Peyer's patch (tissue), 4 donors: ENCODE measurements around the gene VASN. TPM values are rescaled to one million over a fixed set of nuclear protein-coding genes. Genes with fewer than 3 reads are reported as not detected.
"Not testable (repeated sequence)": the region's sequence is repeated elsewhere in the genome, so short reads cannot be mapped to it uniquely, and the experiment has no call there.

Experiments
- DNase-seq, 3 donors: peaks; one replicate each; pipeline ENCODE4 v3.0.0-alpha.2; 2017 to 2019
- H3K27ac ChIP-seq, 4 donors: fragments of 200-600 bp; sonication (generic); one replicate each; pipeline ENCODE4 v1.5.1; 2016 to 2019
- H3K27me3 ChIP-seq, 2 donors: fragments of 200-600 bp; sonication (generic); one replicate each; pipeline ENCODE4 v1.5.1; 2019
- H3K36me3 ChIP-seq, 3 donors: fragments of 200-600 bp; sonication (generic); one replicate each; pipeline ENCODE4 v1.5.1; 2016 to 2019
- H3K4me1 ChIP-seq, 4 donors: fragments of 200-600 bp; sonication (generic); one replicate each; pipeline ENCODE4 v1.5.1; 2016 to 2019
- H3K4me3 ChIP-seq, 4 donors: fragments of 200-600 bp; sonication (generic); 1 replicate in 3 of 4; 2 replicates in 1 of 4; pipeline ENCODE4 v1.5.1; 2016 to 2019; ENCODE audit warnings: mild to moderate bottlenecking in 1 of 4
- H3K9me3 ChIP-seq, 4 donors: fragments of 200-600 bp; sonication (generic); one replicate each; pipeline ENCODE4 v1.5.1; 2016 to 2019; ENCODE audit warnings: mild to moderate bottlenecking in 1 of 4
- CTCF ChIP-seq, 6 experiments: fragments of 450-650 bp in 4 of 6; fragments of 200-600 bp in 2 of 6; sonication (generic) in 1 of 6; IDR thresholded peaks; one replicate each; pipeline ENCODE4 v1.5.1; 2017 to 2019; ENCODE audit warnings: antibody characterized with exemption in 6 of 6, mild to moderate bottlenecking in 3 of 6, moderate library complexity in 1 of 6
- POLR2A ChIP-seq, 2 donors: fragments of 450-650 bp; IDR thresholded peaks; one replicate each; pipeline ENCODE4 v1.5.1; 2017; ENCODE audit warnings: antibody characterized with exemption in 2 of 2, mild to moderate bottlenecking in 2 of 2, moderate library complexity in 2 of 2
- total RNA-seq, 4 donors: library from RNA; depleted of rRNA; stranded (reverse); fragments of >200 nt; gene quantifications; one replicate each; pipeline ENCODE4 v1.1.0, GENCODE V29; 2016

The VASN gene
- total RNA-seq, 4 donors from 2014 or later, result 2.1 to 18.2 (median 8.4) TPM

GRCh38 chr16:4393240-4393600 is 21.6 kb downstream of the VASN start:
- Histone ChIP-seq H3K27me3 (no peaks in the 10 kb centered on the region), H3K9me3 (no peaks in the 10 kb centered on the region), H3K4me1 (peaks cover 0 to 7% (median 0%) of the 10 kb centered on the region in 4 donors), H3K36me3 (peaks cover 0 to 87% (median 0%) of the 10 kb centered on the region in 3 donors), H3K4me3 (no peak overlapping the region), H3K27ac (no peak overlapping the region)
- TF ChIP-seq POLR2A (IDR thresholded peaks at IDR 0.05), result no peak
- no peak for TF ChIP-seq CTCF (IDR thresholded peaks at IDR 0.05)
- DNase-seq, result no peak

GRCh38 chr16:4393850-4394249 is 22.2 kb downstream of the VASN start:
- not testable (repeated sequence) for H3K27me3 ChIP-seq, H3K4me1 ChIP-seq, H3K27ac ChIP-seq, H3K9me3 ChIP-seq, H3K4me3 ChIP-seq, DNase-seq
- peaks cover 0 to 85% (median 0%) of the 10 kb centered on the region in 3 donors for H3K36me3 ChIP-seq

- no peak overlapping the region for H3K4me3 ChIP-seq
- no peak overlapping the region for H3K27ac ChIP-seq
Observed at GRCh38 chr16:4395055-4395726, 23.5 kb downstream of the VASN start.

GRCh38 chr16:4399001-4399730 is 27.5 kb downstream of the VASN start:
- Histone ChIP-seq H3K4me3 (no peak overlapping the region), H3K27ac (no peak overlapping the region), H3K36me3 (peaks cover 0 to 80% (median 0%) of the 10 kb centered on the region in 3 donors), H3K9me3 (no peaks in the 10 kb centered on the region), H3K27me3 (no peaks in the 10 kb centered on the region), H3K4me1 (peaks cover 0 to 3% (median 0%) of the 10 kb centered on the region in 4 donors)
- no peak for TF ChIP-seq CTCF (IDR thresholded peaks at IDR 0.05)
- DNase-seq, result no peak

More at GRCh38 chr16:4395055-4395726, 23.5 kb downstream of the VASN start:
- H3K9me3 ChIP-seq, result no peaks in the 10 kb centered on the region
- H3K4me1 ChIP-seq, result peaks cover 0 to 7% (median 0%) of the 10 kb centered on the region in 4 donors
- no peak for TF ChIP-seq CTCF (IDR thresholded peaks at IDR 0.05)
- no peak for TF ChIP-seq POLR2A (IDR thresholded peaks at IDR 0.05)
- no peak for DNase-seq
- no peaks in the 10 kb centered on the region for H3K27me3 ChIP-seq
- H3K36me3 ChIP-seq, result peaks cover 0 to 83% (median 0%) of the 10 kb centered on the region in 3 donors

GRCh38 chr16:4401094-4401501 is 29.4 kb downstream of the VASN start:
- Histone ChIP-seq H3K36me3 (peaks cover 0 to 85% (median 0%) of the 10 kb centered on the region in 3 donors), H3K4me3 (no peak overlapping the region), H3K27me3 (no peaks in the 10 kb centered on the region), H3K9me3 (no peaks in the 10 kb centered on the region), H3K27ac (no peak overlapping the region), H3K4me1 (peaks cover 0 to 3% (median 0%) of the 10 kb centered on the region in 4 donors)
- no peak for DNase-seq
- TF ChIP-seq POLR2A (IDR thresholded peaks at IDR 0.05), result no peak
- no peak for TF ChIP-seq CTCF (IDR thresholded peaks at IDR 0.05)

- H3K27me3 ChIP-seq, result no peaks in the 10 kb centered on the region
- H3K27ac ChIP-seq, result no peak overlapping the region
- TF ChIP-seq CTCF (IDR thresholded peaks at IDR 0.05), result no peak
- TF ChIP-seq POLR2A (IDR thresholded peaks at IDR 0.05), result no peak
- H3K9me3 ChIP-seq, result no peaks in the 10 kb centered on the region
- H3K4me1 ChIP-seq, result peaks cover 0 to 3% (median 0%) of the 10 kb centered on the region in 4 donors
- peaks cover 0 to 85% (median 0%) of the 10 kb centered on the region in 3 donors for H3K36me3 ChIP-seq
- no peak for DNase-seq
- no peak overlapping the region for H3K4me3 ChIP-seq
Observed at GRCh38 chr16:4401510-4401909, 29.9 kb downstream of the VASN start.
